ENCODE measurements around the gene NEURL1B. TPM values are rescaled to one million over a fixed set of nuclear protein-coding genes. Genes with fewer than 3 reads are reported as not detected.

Gene NEURL1B
- total RNA-seq (1 to 10 TPM; 2.8 to 7.8 (median 4.2) TPM), polyA plus RNA-seq (1 to 10 TPM; 3.4 to 4.5 TPM)

- Histone ChIP-seq H3K27me3 (no peaks in the 10 kb centered on the region), H3K36me3 (no peaks in the 10 kb centered on the region), H3K4me3 (peak within 1 kb of the TSS; percentile 65 to 81 (median 69)), H3K9me3 (no peaks in the 10 kb centered on the region), H3K4me1 (peaks cover 6 to 10% (median 7%) of the 10 kb centered on the region in 3 donors), H3K27ac (peak within 1 kb of the TSS; percentile 22 to 45 (median 34))
- 1% methylated on average over 40 to 54 of the region's 54 CpGs for WGBS, 2 donors
- FAIRE-seq (no peak), DNase-seq (peak; percentile 66 to 90 (median 76)), ATAC-seq (peak; percentile 91 to 95 (median 92))
- no peak for TF ChIP-seq CTCF (IDR thresholded peaks at IDR 0.05)
- intact Hi-C loops (cut with DNase I): no loop called here
Observed at GRCh38 chr5:172640822-172641358, at the start of gene NEURL1B. Gene NEURL1B, plus strand, starts transcription at chr5:172641263. Its CDS starts 144 bp downstream, at chr5:172641407.

DNA sequence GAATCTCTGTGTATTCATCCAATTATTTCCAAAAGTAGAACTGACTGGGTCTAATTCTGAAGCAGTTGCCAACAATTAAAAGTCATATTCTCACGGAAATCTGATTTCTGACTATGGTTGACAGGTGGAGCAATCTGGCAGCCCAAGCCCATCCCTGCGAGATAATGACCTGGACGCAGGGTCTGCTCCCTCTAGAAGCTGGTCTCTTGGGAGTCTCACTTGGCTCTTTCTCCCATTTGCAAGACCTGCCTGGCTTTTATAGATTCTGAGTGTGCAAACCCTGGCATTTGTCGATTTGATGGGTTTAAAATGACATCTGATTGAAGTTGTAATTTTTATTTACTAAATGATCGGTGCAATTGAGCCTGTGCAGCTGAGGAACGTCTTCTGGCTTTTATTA is 49.4 kb upstream of the NEURL1B start:
- ATAC-seq (no peak), DNase-seq (no peak), FAIRE-seq (no peak)
- H3K4me3 ChIP-seq: no peak overlapping the region
- TF ChIP-seq CTCF (IDR thresholded peaks at IDR 0.05): no peak
- H3K27me3 ChIP-seq: no peaks in the 10 kb centered on the region
- WGBS, 2 donors: 71 to 80% methylated on average over 6 of the region's 6 CpGs
- intact Hi-C loops (cut with DNase I): no loop called here
- H3K9me3 ChIP-seq: no peaks in the 10 kb centered on the region
- H3K27ac ChIP-seq: no peak overlapping the region
- H3K36me3 ChIP-seq: no peaks in the 10 kb centered on the region
- H3K4me1 ChIP-seq: no peaks in the 10 kb centered on the region

GRCh38 chr5:172592881-172593280 is 48.2 kb upstream of the NEURL1B start:
- ATAC-seq: no peak
- H3K27me3 ChIP-seq: no peaks in the 10 kb centered on the region
- no peak for DNase-seq
- H3K4me3 ChIP-seq: no peak overlapping the region
- no peaks in the 10 kb centered on the region for H3K36me3 ChIP-seq
- no peaks in the 10 kb centered on the region for H3K9me3 ChIP-seq
- no peaks in the 10 kb centered on the region for H3K4me1 ChIP-seq
- no peak for FAIRE-seq
- 84 to 86% methylated on average over 5 of the region's 5 CpGs for WGBS, 2 donors
- no peak overlapping the region for H3K27ac ChIP-seq
- intact Hi-C loops (cut with DNase I): no loop called here
- TF ChIP-seq CTCF (IDR thresholded peaks at IDR 0.05): no peak

DNA sequence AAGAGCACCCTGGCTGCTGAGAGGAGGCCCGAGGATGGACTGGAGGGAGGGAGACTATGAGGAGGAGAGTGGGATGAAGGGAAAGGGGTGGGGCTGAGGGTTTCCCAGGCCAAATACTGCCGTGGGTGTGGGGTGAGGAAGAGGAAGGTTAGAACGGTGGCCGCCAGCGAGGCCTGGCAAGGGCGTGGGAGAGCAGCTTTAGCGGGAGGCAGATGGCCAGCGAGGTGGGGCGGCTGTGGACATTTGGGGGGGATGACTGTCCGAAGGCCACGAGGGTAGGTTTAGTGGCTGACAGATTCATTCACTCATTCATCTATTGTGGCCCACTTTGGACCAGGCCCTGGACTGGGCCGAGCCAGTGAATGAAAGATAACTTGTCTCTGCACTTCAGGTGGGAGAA is 47.8 kb upstream of the NEURL1B start:
- H3K27me3 ChIP-seq: no peaks in the 10 kb centered on the region
- FAIRE-seq (no peak), DNase-seq (no peak), ATAC-seq (no peak)
- no peaks in the 10 kb centered on the region for H3K9me3 ChIP-seq
- no peak for TF ChIP-seq CTCF (IDR thresholded peaks at IDR 0.05)
- no peaks in the 10 kb centered on the region for H3K4me1 ChIP-seq
- H3K27ac ChIP-seq: no peak overlapping the region
- H3K36me3 ChIP-seq: no peaks in the 10 kb centered on the region
- no peak overlapping the region for H3K4me3 ChIP-seq
- WGBS, 2 donors: 82 to 87% methylated on average over 12 of the region's 12 CpGs
- intact Hi-C loops (cut with DNase I): no loop called here

DNA sequence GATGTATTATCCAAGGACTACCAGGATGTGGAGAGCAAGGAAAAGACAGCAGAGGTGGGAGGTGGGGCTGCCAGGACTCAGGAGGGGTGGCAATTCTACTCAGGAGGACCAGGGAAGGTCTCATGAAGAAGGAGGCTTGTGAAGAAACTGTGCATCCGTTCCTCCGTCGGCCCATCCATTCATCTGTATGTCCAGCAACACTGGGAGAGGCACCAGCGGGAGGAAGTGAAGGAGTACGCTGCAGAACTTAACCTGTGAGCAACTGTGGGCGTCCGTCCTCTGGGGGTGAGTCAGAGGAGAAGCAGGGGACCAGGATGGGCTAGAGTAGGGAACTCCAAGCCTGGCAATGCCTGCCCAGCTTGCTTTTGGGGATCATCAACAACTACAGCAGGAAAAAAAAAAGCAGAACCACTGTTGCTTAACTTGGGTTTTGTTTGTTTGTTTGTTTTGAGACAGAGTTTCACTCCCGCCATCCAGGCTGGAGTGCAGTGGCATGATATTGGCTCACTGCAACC is 47.3 kb upstream of the NEURL1B start:
- DNase-seq (no peak), ATAC-seq (no peak), FAIRE-seq (no peak)
- intact Hi-C loops (cut with DNase I): no loop called here
- no peaks in the 10 kb centered on the region for H3K27me3 ChIP-seq
- H3K36me3 ChIP-seq: no peaks in the 10 kb centered on the region
- H3K9me3 ChIP-seq: no peaks in the 10 kb centered on the region
- 89 to 92% methylated on average over 8 of the region's 8 CpGs for WGBS, 2 donors
- H3K4me1 ChIP-seq: no peaks in the 10 kb centered on the region
- no peak overlapping the region for H3K4me3 ChIP-seq
- TF ChIP-seq CTCF (IDR thresholded peaks at IDR 0.05): no peak
- H3K27ac ChIP-seq: no peak overlapping the region

Data from pancreas (tissue), 10 donors.